Glomerular visceral epithelial cell (primary cell): ENCODE results near the gene FZD4.
A peak's percentile ranks its signal among the peaks of the same experiment; 100 is the strongest.
"Not testable (repeated sequence)": the region's sequence is repeated elsewhere in the genome, so short reads cannot be mapped to it uniquely, and the experiment has no call there.

Experiments
- DNase-seq: peaks from one replicate; pipeline ENCODE4 v3.0.0-alpha.2; 2016; ENCODE audit errors: extremely low spot score

Gene FZD4

DNA sequence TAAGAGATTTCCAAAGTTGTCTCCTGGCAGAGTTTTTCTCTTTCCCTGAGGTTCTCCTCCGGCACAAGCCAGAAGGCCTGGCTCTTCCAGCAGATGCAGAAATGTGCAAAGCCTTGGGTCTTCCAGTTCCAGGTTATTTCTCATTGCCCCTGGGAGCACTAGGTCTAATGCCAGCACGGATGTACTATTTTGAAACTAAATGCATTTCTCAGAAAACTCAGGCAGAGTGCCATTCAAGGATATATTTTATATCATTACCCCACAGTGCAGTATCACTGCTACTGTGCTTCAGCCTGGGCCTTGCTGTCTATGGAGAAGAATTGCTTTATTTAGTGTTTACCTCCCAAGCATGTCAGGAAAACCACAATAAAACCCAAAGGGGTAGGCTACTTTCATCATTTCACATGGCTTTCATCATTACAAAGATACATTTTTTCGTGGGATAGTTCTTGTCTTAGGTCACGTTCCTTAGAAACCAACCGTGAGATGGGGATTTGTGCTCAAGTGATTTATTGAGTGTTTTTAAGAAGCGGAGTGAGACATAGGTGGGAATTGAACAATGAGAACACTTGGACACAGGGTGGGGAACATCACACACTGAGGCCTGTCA, 22.4 kb upstream of the FZD4 start:
- no peak for DNase-seq

DNA sequence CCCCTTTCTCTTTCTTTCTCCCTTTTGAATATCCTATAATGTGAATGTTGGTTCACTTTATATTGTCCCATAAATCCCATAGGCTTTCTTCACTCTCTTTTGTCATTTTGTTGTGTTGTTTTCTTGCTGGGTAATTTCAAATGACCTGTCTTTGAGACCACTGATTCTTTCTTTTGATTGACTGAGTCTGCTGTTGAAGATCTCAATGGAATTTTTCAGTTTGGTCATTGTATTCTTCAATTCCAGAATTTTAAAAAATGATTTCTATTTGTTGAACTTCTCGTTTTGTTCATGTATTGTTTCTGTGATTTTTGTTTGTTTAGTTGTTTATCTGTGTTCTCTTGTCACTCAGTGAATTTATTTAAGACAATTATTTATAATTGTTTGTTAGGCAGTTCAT, 17.5 kb upstream of the FZD4 start:
- no peak for DNase-seq

DNA sequence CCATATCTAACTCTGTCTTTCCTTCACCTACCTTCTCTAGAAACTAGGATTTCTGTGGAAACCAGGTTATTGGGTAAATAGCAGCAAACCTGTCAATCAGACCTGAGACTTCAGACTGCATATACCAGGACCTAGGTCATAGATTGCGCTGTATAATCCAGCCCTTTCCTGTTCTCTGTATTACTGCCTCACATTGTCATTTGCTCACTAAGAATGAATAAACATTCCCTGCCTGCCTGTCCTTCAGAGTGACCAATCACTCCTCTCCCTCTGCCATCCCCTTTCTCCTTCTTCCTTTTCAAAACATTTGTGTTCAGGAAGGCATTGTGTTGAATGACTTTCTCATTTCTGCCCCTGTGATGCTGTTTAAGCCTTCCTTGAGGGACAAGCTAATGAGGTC, 14.1 kb upstream of the FZD4 start:
- no peak for DNase-seq

DNA sequence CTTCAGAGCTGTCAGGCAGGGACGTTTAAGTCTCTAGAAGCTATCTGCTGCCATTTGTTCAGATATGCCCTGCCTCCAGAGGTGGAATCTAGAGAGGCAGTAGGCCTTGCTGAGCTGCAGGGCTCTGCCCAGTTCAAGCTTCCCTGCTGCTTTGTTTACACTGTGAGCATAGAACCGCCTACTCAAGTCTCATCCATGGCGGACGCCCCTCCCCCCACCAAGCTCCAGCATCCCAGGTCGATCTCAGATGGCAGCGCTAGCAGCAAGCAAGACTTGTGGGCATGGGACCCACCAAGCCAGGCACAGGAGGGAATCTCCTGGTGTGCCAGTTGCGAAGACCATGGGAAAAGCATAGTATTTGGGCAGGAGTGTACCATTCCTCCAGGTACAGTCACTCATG, 12.4 kb upstream of the FZD4 start:
- DNase-seq = not testable (repeated sequence)

DNA sequence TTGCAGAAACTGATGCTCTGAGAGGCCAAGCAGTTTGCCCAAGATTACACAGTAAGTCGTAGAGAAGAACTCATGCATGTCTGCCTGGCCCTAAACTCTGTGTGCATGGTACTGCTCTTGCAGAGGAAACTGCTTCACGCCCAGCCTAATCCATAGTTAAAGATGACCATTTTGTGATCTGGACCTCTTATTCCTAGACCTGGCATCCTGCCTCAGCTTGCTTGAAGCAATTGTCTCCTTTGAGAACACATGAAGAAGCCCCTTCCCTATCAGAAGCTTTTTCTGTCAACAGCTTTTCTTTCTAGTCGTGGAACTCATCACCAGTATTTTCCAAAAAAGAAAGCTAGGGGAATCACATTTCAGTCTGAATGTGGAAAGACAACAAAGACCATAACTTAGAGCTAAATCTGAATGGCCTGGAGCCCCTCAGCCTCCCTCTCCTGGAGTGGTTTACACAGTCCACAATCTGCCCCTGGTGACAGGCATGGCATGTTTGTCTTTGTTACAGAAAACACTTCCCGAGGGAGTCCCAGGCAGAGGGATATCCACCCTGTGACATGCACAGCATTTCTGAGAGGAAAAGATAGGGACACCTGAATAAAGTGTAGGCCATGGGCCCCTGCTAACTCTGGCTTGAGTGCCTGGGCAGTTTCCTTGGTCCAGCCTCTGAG, 2.9 kb upstream of the FZD4 start:
- no peak for DNase-seq

DNA sequence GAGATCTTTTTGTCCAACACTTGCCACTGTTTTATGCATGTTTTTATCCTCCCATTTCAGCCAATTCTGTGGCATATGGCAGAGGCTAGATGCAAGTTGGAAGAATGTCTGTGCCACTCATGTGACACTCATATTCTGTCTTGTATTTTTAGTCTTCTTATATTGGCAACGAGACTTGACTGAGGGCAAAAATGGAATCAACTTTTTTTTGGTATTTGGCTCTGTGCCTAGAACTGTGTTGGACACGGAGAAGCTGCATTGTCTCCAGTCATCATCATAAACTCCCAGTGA, 1.7 kb upstream of the FZD4 start:
- DNase-seq = no peak

DNA sequence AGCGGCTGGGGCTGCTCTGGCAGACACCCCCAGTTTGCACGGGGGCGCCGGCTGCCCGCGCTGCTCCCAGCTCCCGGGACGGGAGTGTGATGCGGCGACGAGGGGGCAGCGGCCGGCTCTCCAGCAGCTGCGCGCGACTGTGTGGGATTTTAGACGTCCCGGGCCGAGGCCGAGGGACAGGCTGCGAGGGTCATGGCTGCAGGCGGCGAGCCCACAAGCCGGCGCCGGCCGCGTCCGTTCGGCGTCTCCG, 159 bp downstream of the FZD4 start:
- DNase-seq = no peak

DNA sequence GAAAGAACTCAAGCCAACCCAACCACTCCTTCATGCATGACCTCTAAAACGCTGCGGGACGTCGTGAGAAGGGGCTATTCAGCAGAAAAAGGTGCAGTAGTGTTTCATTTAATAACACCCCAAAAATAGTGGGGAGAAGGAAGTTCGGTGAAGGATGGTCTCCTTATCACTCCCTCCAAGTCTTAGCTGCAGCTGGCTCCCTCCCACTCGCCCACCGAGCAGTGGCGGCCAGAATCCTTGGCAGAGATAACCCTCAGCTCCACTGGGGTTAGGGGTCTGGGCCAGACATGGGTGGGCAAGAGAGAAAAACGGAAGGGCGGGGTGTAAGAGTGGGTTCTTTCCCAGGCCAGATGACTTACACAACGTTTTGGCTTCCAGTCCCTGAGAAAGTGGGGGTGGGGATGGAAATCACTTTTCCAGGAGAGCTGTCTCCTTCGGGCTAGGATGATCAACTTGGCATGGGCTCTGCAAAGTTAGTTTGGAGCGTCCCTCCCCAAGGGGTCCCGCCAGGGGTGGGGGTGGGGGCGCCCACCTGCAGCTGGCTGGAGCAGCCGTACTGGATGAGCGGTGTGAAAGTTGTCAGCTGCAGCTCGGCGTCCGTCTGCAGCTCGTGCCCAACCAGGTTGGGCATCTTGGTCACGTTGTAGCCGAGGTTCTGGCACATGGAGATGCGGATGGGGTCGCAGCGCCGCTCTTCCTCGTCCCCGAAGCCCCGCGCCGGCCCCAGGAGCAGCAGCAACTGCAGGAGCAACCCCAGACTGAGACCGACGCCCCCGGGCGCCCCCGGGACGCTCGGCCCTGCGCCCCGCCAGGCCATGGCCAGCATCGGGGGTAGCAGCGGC, 705 bp downstream of the FZD4 start:
- no peak for DNase-seq

DNA sequence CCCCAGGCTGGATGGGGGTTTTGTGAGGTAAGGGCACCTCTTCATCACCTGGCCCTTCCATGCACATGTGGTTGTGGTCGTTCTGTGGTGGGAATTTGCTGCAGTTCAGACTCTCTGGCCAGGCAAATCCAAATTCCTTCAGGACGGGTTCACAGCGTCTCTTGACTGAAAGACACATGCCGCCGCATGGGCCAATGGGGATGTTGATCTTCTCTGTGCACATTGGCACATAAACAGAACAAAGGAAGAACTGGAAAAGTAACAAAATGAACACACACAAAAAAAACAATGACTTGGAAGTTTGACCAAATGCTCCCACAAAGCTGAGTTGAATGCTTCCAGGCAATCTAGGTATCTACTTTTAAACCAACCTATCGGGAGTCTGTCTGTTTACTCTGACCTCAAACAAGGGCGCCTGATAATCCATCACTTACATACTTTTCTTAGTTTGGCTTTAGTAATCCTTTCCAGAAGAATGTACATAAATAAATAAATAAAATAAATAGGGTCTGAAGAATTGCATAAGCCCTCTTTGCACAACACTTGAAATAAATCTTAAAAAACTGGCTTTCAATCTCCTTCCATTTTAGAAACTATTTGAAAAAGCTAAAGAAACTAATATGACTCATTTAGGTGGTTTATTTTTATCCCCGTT, 2.8 kb downstream of the FZD4 start:
- DNase-seq = no peak

DNA sequence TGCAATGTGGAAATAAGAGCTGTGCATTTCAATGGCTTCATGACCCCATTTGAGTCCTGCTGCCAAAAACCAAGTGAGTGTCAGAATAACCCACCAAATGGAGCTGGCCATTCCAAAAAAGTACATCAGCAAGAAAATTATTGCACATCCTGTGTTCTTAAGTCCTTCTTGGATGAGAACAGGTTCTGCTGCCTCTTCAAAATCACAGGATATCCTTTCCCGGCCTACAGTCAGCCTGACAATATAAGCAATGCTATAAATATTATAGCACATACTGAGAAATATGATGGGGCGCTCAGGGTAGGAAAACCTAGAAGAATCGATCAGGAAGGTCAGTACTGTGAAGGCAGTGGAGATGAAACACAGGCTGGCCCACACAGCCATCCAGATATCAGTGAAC, 3.5 kb downstream of the FZD4 start:
- DNase-seq = no peak

DNA sequence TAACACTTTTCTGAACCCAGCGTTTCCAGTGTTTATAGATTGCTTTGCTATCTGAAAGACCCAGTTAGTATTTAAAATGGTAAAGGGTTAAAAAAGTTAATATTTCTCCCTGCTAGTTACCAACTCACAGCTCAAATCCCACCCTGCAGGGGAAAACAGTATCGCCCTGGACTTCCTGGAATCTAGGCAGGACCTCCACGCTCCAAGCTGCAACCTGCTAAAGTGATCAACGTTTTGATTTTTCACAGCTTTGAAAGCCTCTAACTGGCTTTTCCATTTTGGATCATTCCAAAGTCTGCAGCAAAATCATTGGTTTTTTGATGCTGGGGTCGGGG, 4.6 kb downstream of the FZD4 start:
- no peak for DNase-seq

DNA sequence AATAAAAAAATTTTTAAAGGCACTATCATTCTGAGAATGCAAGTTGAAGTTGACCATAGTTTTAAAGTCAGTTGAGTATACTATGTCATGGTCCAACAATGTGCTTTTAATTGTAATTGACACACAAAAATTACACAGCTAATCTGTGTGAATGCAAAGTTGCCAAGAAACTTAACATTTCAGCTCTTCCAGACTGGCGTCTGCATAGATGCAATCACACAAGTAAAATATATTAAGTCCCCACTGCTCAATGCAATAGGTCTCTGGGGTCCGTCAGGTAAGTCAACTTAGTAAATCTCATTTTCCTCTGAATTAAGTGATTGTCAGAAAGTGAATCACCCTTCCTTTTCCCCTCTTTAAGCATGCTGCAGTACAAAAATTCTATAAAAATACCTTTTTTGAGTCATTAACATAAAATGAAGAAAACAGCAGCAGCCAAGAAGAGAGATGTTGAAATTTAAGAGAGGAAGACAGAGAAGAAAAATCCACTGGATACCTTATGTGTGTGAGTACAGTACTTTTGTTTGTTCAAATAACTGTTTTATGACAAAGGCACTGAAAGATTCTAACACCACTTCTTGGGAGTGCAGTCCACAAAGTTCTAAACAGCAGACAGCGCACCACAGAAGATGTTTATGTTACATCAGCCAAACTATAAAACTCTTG, 5.1 kb downstream of the FZD4 start:
- DNase-seq = no peak

DNA sequence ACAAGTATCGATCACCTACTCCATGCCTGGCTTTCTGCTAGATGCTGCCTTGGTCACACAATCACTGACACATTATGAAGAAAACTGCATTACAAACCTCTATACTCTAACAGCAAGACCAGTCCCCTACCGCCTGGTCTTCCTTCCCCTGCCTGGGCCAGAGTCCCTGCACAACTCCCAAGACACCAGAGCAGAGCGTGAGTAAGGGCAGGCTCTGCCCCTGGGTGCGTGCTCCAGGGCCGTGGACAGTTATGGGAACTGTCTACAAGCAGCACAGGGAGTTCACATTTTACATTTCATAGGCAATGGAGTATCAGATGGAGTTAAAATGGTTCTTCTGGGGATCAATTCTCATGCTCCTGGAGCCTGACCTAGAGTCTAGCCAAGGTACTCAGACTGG, 6.5 kb downstream of the FZD4 start:
- DNase-seq = no peak

DNA sequence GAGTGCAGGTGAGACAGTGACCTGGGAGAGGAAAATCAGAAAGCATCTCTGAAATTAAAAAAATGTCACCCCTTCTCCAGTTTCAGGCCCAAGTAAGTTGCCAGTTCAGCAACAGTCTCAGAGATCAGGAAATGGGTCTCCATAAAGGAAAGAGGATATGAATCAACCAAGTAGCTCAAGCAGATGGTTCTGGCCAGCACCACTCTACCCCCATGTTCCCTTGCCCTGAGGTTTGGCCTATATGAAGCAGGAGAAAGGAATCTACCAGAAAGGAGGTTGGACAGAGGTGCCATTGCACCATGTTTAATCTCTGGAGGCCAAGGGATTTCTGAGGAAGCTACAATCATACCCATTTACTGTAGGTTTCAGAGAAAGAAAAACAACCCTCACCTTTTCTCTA, 7.7 kb downstream of the FZD4 start:
- no peak for DNase-seq

DNA sequence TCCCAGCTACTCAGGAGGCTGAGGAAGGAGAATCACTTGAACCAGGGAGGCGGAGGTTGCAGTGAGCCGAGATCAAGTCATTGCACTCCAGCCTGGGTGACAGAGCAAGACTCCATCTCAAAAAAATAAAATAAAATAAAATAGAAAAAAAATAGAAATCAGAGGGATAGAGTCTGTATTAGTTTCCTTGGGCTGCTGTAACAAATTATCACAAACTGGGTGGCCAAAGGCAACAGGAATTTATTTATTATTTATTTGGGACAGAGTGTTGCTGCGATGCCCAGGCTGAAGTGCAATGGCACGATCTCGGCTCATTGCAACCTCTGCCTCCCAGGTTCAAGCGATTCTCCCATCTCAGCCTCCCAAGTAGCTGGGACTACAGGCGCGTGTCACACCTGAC, 11.7 kb downstream of the FZD4 start:
- DNase-seq = not testable (repeated sequence)

DNA sequence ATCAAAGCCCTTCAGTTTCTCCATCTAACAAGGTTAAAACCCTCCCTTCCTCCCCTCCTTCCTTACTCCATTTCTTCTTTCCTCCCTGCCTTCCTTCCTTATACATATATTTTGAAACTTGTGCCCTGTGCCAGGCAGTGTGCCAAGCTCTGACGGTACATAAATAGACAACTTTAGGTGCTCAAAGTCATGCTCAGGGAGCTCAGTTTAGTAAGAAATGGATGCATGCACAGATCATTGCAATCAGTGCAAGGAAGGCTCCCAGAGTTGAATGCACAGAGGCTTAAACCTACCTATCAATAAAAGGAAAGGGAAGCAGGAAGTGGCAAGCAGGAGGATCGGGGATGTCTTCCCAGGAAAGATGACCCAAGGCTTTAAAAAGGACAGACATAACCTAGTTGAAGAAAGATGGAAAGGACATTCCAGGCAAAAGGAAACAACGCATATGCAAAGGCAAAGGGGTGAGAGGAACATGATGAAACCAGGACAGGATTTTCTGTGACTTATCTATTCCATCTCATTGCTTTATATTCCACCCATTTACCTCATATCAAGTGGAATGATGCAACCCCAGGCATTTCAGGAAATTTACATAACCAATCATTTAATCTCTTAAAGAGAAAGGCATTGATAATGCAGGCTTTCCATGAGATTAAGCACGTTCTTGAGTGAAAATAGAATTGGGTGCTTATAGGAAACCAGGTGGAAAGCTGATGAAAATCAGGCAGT, 13.2 kb downstream of the FZD4 start:
- DNase-seq = no peak

DNA sequence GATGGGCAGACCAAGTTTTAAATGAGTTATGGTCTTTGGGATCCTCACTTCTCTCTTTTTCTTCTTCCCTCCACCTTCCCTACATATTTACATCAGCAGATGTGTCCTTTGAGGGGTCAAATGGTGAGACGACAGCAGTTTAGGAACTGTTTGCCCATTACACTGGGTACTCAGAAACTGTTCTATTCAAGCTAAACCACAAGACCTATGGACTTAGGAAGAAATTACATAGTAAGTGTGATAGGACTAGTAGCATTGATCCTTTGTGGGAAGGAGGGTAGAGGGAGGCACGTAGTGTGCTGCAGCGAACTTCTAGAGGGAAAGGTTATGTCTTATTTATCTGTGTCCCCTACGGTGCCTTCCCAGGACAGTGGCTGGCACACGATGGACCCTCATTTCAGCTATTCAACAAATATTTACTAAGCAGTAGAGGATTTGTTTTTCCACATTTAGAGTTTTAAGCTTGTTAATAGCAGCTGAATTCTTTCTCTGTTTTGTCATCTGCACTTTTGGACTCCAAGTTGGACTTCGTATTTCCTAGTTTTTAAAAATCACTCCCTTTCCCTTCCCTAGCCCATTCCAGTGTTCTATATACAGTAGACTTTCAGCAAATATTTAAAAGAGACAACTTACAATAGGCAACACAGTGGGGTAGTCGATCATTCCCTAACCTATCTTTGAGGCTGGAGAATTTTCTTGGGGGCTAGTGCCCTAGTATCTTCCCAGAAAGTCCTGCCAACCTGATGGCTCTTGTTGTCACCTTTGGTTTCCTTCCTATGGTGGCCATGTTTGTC, 13.9 kb downstream of the FZD4 start:
- DNase-seq = no peak

DNA sequence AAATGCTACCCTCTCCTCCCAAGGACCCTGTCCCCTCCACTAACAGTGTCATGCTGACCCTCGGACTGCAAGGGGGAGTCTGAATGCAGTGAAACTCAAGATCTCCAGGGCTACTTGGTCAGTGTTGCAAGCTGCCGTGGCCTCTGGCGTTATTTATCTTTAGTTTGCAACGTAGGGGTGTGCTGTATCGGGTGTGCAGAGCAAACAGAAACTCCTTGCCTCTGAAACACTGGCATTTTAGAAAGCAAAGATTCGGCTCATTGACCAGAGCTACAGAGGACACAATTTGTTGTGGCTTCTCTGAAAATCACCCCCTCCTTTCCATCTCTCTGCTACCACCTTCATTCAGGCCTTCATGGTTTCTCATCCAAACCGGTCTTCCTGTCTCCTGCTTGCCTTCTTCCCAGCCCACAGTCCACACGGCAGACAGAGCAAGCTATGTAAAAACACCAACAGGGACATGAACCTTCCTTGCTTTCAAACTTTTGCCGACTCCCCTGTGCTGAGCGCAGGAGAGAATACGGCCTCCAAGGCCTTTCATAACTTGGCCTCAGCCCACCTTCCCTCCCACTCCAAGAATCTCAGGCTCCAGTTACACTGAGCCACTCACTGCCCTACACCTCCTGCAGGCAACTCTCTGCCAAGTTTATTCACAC, 14.9 kb downstream of the FZD4 start:
- DNase-seq = no peak

DNA sequence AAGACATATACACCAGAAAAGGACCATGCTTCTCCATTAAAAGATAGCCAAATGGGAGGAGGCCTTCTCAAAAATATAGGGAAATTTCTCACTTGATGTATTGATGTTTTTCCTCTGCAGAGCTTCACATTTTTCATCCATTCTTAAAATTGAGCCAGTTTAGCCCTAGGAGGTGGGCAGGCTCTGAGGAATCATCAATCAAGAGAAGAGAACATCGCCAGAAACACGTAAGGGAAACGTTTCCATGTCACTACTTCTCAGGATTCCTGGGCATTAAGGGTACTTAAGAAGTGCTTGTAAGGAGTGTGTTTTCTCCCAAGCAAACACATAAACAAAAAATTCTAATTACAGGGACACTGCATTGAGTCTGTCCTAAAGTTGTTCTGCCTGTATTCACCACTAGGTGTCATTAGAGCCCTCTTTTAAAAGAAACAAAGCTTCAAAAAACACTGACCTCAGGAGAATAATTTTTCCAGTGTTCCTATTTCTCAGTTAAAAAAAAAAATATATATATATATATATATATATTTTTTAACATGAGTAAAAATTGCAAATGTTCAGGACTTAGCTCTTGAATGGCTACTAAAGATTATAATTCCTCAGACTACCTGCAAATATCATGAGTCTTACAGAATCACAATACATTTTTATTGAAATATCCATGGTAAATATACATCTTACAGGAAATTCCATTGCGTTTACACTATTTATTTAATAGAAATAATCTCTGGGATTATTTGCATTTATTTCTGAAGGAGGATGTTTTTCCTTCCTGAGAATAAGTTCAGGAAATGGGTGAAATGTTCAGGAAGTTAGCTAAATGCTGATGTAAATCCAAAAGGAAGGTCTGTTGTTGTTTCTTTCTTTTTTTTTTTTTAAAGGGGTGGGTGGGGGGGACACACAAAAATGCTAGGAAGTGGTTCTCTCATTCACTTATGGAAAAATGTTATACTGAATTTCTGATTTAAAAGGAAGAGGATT, 16.0 kb downstream of the FZD4 start:
- DNase-seq = peak; percentile 53
